Fibroblast of villous mesenchyme (primary cell): ENCODE results near the gene IGLON5. TPM values are rescaled to one million over a fixed set of nuclear protein-coding genes. Genes with fewer than 3 reads are reported as not detected.
A peak's percentile ranks its signal among the peaks of the same experiment; 100 is the strongest.

ENCODE experiments used
- DNase-seq: peaks from one replicate; pipeline ENCODE4 v3.0.0-alpha.2; 2010; ENCODE audit warnings: low read depth
- H3K4me3 ChIP-seq: 2 replicates; pipeline ENCODE4 v1.5.1; 2011; ENCODE audit warnings: low read depth, mild to moderate bottlenecking, low read length
- CTCF ChIP-seq: IDR thresholded peaks from 2 replicates; pipeline ENCODE4 v1.5.1; 2012; ENCODE audit warnings: low read depth, mild to moderate bottlenecking, low read length; ENCODE audit not compliant: insufficient read depth
- total RNA-seq: library from RNA; depleted of rRNA; stranded (reverse); fragments of >200 nt; gene quantifications from 2 replicates; pipeline ENCODE4 v1.2.3, GENCODE V29; 2012

IGLON5 gene
- total RNA-seq, 1 donor = not detected

- no peak overlapping the region for H3K4me3 ChIP-seq
- DNase-seq = peak; percentile 12
- no peak for TF ChIP-seq CTCF
Observed at GRCh38 chr19:51364200-51365106, 53.0 kb downstream of the IGLON5 start.

- TF ChIP-seq CTCF = peak; percentile 13
- peak; percentile 32 for DNase-seq
Observed at GRCh38 chr19:51365211-51365964, 53.9 kb downstream of the IGLON5 start.

GRCh38 chr19:51365965-51366388, 54.5 kb downstream of the IGLON5 start, which contains the start of gene ETFB:
TSS of gene ETFB (minus strand) at chr19:51366388. CDS start at chr19:51366326, 62 bp downstream.
- no peak for DNase-seq
- peak within 1 kb of the TSS; percentile 93 for H3K4me3 ChIP-seq
- TF ChIP-seq CTCF = no peak

More at GRCh38 chr19:51365211-51365964, 53.9 kb downstream of the IGLON5 start:
- peak overlapping the region; percentile 93 for H3K4me3 ChIP-seq

- no peak for TF ChIP-seq CTCF
- peak; percentile 99 for DNase-seq
Observed at GRCh38 chr19:51366389-51367254, 55.2 kb downstream of the IGLON5 start.

GRCh38 chr19:51367255-51367564, 55.8 kb downstream of the IGLON5 start:
- no peak for TF ChIP-seq CTCF
- DNase-seq = no peak
- peak overlapping the region; percentile 81 for H3K4me3 ChIP-seq

More at GRCh38 chr19:51366389-51367254, 55.2 kb downstream of the IGLON5 start:
- peak overlapping the region; percentile 93 for H3K4me3 ChIP-seq
